Activated CD4-positive, alpha-beta T cell treated with anti-CD3 and anti-CD28 coated beads for 48 hours (primary cell): ENCODE measurements around the gene CDC6.

Experiments used
- DNase-seq: peaks from one replicate; pipeline ENCODE4 v3.0.0-alpha.2; 2020

The CDC6 gene

DNA sequence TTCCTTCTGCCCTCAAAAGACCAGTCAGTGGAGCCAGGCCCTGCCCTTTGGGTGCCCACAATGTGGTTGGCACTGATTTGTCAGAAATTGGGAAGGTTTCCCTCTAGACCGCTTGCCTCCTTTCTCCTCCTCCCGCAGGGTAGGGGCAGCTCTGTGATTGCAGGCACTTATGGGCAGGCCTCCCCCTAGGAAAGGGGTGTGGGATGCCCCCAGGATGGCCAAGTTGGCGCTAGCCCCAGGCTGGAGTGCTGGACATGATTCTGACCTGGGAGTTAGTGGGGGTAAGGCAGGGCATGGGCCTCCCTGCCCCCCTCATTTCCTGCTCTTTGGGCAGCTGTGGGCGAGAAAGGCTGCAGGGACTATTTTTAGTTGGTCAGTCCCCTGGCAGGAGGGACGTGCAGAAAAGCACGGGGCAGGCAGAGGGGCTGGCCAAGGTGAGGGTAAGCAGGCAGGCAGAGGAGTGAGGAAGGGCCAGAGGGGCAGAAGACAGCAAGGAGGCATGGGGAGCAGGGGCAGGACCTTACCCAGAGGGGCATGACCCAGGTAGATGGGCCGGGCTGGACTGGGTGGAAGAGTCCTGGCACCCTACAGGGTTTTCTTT lies 24.6 kb downstream of the CDC6 start:
- DNase-seq: no peak

GRCh38 chr17:40312893-40313667 lies 25.4 kb downstream of the CDC6 start:
- no peak for DNase-seq

GRCh38 chr17:40313668-40314583 lies 26.2 kb downstream of the CDC6 start:
- no peak for DNase-seq

- peak; percentile 91 for DNase-seq
Observed at GRCh38 chr17:40314584-40314956, 26.9 kb downstream of the CDC6 start.

- no peak for DNase-seq
Observed at GRCh38 chr17:40315206-40315605, 27.5 kb downstream of the CDC6 start.

DNA sequence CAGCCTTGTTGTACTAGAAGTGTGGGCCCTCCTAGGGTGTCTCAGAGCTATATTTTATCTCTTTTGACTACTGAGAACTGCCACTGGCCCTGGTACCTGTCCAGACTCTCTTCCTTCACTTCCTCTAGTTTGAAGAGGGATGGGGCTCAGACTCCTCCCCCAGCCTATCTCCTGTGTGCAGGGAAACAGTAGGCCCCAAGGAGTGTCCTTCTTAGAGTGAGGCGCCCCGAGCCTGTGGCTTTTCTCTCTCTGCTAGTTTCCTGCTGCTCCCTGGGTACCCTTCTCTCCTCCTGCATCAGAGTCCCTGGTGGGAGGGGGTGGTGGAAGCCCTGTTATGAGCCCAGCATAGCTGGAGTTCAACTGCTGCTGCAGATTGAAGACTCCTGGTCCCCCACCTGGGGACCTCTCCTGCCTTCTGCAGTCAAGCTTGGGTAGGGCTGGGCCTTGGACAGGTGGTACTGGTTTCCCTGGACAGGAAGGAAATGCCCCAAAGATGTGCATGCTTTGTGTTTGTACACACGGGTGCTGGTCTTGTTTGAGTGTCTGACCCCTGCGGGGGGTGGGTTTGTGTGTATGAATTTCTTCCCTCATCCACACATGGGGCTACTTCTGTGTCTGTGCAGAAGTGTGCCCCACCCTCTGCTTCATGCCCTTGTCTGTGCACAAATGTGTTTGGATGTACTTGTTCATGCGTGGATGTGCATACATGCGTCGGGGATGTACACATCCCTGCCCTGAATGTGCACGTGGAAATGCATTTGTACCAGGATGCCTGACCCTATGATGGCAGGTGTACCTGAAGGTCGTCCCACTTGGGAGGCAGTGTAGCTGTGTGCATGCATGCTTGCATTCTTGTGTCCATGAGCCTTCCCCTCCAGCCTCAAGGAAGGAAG lies 28.2 kb downstream of the CDC6 start:
- DNase-seq: no peak

GRCh38 chr17:40316571-40317344 lies 29.1 kb downstream of the CDC6 start:
- no peak for DNase-seq

- peak; percentile 65 for DNase-seq
Observed at GRCh38 chr17:40317345-40317873, 29.7 kb downstream of the CDC6 start.

GRCh38 chr17:40317880-40318829 lies 30.5 kb downstream of the CDC6 start:
- DNase-seq: peak; percentile 94

GRCh38 chr17:40318830-40319391 lies 31.2 kb downstream of the CDC6 start:
- no peak for DNase-seq

GRCh38 chr17:40319651-40320540 lies 32.2 kb downstream of the CDC6 start:
- peak; percentile 68 for DNase-seq

DNA sequence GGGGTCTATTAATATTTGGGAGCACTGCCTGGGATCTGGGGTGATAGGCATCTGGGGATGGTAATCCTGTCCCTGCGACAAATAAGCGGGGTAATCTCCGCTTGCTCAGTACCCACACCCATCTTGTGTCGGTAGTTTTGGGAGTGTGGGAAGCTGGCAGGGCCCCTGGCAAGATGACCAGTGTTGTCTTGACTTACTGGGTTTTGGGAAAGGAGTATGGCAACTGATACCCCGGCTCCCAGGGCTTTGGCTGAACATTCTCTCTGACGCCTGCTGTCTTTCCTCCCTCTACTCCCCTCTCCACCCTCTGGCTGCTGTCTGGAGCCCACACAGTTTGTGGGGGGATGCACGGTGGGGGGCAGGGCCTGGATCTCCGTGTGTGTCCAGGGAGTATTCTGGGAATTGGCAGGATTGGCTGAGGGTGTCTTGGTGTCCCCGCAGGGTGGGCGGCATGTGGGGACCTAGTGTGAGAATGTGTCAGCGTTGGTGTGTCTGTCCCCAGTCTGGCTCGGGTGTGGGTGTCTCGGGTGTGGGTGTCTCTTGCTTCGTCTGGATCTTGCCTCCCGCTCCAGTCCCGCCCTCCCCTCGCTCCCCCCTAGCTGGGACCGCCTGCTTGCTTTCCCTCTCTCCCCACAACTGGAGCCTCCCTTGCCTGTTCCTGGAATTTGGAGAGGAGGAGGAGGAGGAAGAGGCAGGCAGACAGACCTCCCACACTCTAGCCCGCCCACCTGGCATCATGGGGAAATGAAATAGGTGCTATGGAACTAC lies 33.3 kb downstream of the CDC6 start:
- no peak for DNase-seq

- DNase-seq: no peak
Observed at GRCh38 chr17:40321524-40321929, 33.8 kb downstream of the CDC6 start.

- no peak for DNase-seq
Observed at GRCh38 chr17:40321961-40322357, 34.3 kb downstream of the CDC6 start.

GRCh38 chr17:40322358-40323315 lies 35.0 kb downstream of the CDC6 start:
- peak; percentile 83 for DNase-seq
